Astrocyte of the cerebellum (primary cell): ENCODE results near the gene ATF6B.

Experiments used
- DNase-seq: peaks from one replicate; pipeline ENCODE4 v3.0.0-alpha.2; 2011; ENCODE audit warnings: low read depth
- H3K4me3 ChIP-seq: 2 replicates; pipeline ENCODE4 v1.5.1; 2011; ENCODE audit warnings: mild to moderate bottlenecking, low read depth, low read length, moderate library complexity
- CTCF ChIP-seq: IDR thresholded peaks from 2 replicates; pipeline ENCODE4 v1.5.1; 2012; ENCODE audit warnings: low read length, low read depth, moderate library complexity, mild to moderate bottlenecking; ENCODE audit errors: missing control alignments
- in situ Hi-C: cut with HindIII; loops from 2 replicates; pipeline ENCODE4 v1.10.0; 2017; ENCODE audit warnings: low sequenced_read_pairs

The ATF6B gene

GRCh38 chr6:32173051-32173727 is 45.1 kb upstream of the ATF6B start:
- DNase-seq = no peak
- in situ Hi-C loops = no loop called here
- TF ChIP-seq CTCF = no peak
- H3K4me3 ChIP-seq = no peak overlapping the region

- no peak for DNase-seq
- no peak for TF ChIP-seq CTCF
- H3K4me3 ChIP-seq = no peak overlapping the region
- in situ Hi-C loops = no loop called here
Observed at GRCh38 chr6:32171234-32171633, 43.2 kb upstream of the ATF6B start.

GRCh38 chr6:32170294-32170693 is 42.2 kb upstream of the ATF6B start:
- in situ Hi-C loops = no loop called here
- H3K4me3 ChIP-seq = no peak overlapping the region
- TF ChIP-seq CTCF = no peak
- no peak for DNase-seq

- no peak for DNase-seq
- no peak for TF ChIP-seq CTCF
- in situ Hi-C loops = no loop called here
- no peak overlapping the region for H3K4me3 ChIP-seq
Observed at GRCh38 chr6:32168807-32169591, 41.0 kb upstream of the ATF6B start.

GRCh38 chr6:32168350-32168749 is 40.3 kb upstream of the ATF6B start:
- H3K4me3 ChIP-seq = no peak overlapping the region
- in situ Hi-C loops = no loop called here
- no peak for DNase-seq
- TF ChIP-seq CTCF = no peak

- DNase-seq = no peak
- H3K4me3 ChIP-seq = no peak overlapping the region
- TF ChIP-seq CTCF = no peak
Observed at GRCh38 chr6:32167761-32168262, 39.8 kb upstream of the ATF6B start.

More at GRCh38 chr6:32167761-32168262, 39.8 kb upstream of the ATF6B start:
- in situ Hi-C loops = no loop called here
